LNCAP (cell line): Measurements from ENCODE around the gene DNPH1.

Experiments
- CTCF ChIP-seq: fragments of 450-650 bp; IDR thresholded peaks from 2 replicates; pipeline ENCODE4 v1.5.1; 2017; ENCODE audit warnings: mild to moderate bottlenecking

DNPH1 gene

DNA sequence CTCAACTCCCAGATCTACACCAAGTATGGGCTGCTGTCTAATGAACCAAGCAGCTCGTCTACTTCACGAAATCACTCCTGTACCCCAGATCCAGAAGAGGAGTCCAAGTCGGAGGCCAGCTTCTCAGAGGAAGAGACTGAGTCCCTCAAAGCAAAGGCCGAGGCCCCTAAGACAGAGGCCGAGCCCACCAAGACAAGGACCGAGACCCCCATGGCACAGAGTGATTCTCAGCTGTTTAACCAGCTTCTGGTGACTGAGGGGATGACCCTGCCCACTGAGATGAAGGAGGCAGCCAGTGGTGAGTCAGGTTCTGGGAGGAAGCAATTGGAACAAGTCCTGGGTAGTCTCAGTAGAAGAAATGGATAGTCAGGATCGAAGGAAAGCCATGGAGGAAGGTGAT, 41.5 kb downstream of the DNPH1 start:
- TF ChIP-seq CTCF, result no peak

GRCh38 chr6:43186706-43187105, 42.6 kb downstream of the DNPH1 start:
- no peak for TF ChIP-seq CTCF

DNA sequence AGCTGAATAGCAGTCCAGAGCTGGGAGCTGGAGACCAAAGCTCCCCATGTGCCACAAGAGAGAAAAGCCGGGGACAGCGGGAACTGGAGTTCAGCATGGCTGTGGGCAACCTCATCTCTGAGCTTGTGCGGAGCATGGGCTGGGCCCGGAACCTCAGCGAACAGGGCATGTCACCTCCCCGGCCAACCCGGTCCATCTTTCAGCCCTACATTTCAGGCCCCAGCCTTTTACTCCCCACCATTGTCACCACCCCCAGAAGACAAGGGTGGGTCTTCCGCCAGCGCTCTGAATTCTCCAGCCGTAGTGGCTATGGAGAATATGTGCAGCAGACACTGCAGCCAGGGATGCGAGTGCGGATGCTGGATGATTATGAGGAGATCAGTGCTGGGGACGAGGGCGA, 43.3 kb downstream of the DNPH1 start:
- no peak for TF ChIP-seq CTCF

DNA sequence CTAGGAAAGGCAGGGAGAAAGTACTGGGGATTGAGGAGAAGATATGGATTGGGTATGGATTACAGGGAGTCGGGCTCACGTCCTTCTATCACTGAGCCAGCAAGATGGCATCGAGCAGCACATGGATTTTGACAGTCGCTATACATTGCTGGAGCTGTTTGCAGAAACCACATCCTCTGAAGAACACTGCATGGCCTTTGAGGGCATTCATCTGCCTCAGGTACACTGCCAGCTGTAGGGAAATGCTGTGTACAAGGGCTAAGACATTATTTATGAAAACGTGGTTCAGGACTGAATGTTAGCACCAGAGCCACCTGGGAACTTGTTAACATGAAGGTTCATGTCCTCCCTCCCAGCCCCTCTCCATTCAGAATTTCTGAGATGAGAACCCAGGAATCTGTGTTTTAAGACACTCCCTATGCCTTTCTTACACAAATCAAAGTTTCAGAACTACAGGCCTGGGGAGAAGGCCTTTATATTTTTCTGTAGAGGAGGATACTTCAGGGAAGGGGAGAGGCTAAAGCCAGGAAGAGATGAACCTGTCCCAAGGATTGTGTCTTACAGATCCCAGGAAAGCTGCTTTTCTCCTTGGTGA, 43.8 kb downstream of the DNPH1 start:
- no peak for TF ChIP-seq CTCF

- TF ChIP-seq CTCF, result no peak
These were observed 44.9 kb downstream of the DNPH1 start for GRCh38 chr6:43184268-43184985.

DNA sequence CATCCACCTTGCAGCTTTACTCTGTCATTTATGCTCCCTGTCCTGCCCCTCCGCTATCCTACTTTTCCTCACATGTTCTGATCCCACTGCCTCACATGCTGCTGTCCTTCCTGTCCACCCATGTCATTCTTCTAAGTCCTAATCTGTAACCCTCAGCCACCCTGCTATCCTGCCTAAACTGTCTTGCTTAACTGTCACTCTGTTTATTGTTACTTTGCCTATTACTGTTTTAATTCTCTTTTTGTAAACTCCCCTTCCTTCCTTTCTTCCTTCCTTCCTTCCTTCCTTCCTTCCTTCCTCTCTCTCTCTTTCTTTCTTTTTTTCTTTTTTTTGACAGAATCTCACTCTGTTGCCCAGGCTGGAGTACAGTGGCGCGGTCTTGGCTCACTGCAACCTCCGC, 45.8 kb downstream of the DNPH1 start:
- TF ChIP-seq CTCF, result no peak

GRCh38 chr6:43181942-43182860, 47.1 kb downstream of the DNPH1 start, which contains the start of gene CUL9:
Gene CUL9 (plus strand): TSS chr6:43182196. CDS start chr6:43184311, 2,115 bp downstream.
- no peak for TF ChIP-seq CTCF
